ENCODE data around the gene TAS1R3. TPM values are rescaled to one million over a fixed set of nuclear protein-coding genes. Genes with fewer than 3 reads are reported as not detected.

Gene TAS1R3
- total RNA-seq, 1 experiment from 2014 or later: 0.28 TPM

DNA sequence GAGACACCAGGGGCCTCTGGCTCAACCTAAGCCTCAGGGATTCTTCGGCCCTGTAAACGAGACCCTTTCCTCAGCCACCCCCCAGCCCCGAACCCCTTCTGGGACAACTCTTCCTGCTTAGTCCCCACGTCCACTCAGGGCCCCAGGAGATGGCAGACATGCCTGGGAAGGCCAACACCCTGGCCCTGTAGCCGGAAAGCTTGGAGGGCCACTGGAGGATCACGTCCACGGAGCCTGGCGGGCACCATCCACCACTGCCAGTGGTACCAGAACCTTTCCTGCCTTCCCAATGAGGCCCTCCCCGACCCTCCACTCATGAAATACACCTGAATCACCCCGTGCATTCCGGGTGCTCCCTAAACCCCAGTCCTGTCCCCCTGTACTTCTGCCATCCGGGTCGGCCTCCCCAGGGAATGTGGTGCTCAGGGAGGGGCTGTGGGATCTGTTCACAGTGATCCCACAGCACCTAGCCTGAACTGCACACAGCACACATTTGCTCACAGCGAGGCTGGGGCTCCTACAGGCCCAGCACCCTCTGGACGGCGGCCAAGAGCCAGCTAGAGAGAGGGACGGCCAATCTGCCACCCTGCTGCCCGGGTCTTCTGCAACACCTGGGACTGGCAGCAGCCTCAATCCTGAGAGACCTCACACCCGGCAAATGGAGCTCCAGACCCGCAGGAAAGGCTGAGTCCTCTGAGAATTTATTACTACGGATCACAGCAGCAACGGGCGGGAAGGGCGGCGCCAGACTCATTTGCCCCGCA, 42.2 kb downstream of the TAS1R3 start:
- peak overlapping the region; percentile 94 for H3K4me2 ChIP-seq (ENCODE audit: insufficient read depth, insufficient read length, low read length)
- Mint-ChIP-seq H3K36me3 (ENCODE audit: insufficient read depth in 1 of 3, low read depth in 3 of 3) (peaks cover 6 to 20% (median 12%) of the 10 kb centered on the region in 3 experiments), H3K9me3 (no peaks in the 10 kb centered on the region), H3K4me3 (peak overlapping the region; percentile 83 to 88), H3K4me1 (peaks cover 5 to 10% of the 10 kb centered on the region in 2 experiments), H3K27ac (peak overlapping the region in 1 of 3 experiments; percentile 48; a peak in 1 of 7 replicates), H3K27me3 (ENCODE audit: low read depth) (peaks cover 5% of the 10 kb centered on the region; the same call in 1 of the 2 replicates)
- no peak overlapping the region for H3K27ac ChIP-seq (ENCODE audit: insufficient read length, low read depth, low read length)
- peaks cover 4% of the 10 kb centered on the region; the same call in 1 of the 2 replicates for H3K79me2 ChIP-seq (ENCODE audit: insufficient read depth, low read length)
- no peaks in the 10 kb centered on the region for H3K9me3 ChIP-seq (ENCODE audit: control insufficient read depth, low read depth, low read length)
- no peak for DNase-seq
- H3K14ac ChIP-seq (ENCODE audit: insufficient read depth, low read length): no peak overlapping the region
- H2AFZ ChIP-seq (ENCODE audit: low read length): no peak overlapping the region
- H2AK5ac ChIP-seq (ENCODE audit: insufficient read length, low read length): no peak overlapping the region
- no peak overlapping the region for H4K8ac ChIP-seq (replicated peaks; ENCODE audit: insufficient read length, low read depth, low read length)
- WGBS (ENCODE audit: extremely low coverage, insufficient read length, low lambda C conversion rate): no CpG with 5 or more reads among the region's 26 CpGs
- no peak overlapping the region for H3K4ac ChIP-seq (ENCODE audit: low read depth, low read length)
- peak overlapping the region; percentile 4 for H3K9ac ChIP-seq (ENCODE audit: extremely low read depth, insufficient read length, low read length)
- H3K23me2 ChIP-seq (ENCODE audit: insufficient read length, low read depth, low read length, poor library complexity, severe bottlenecking): peaks cover 10% of the 10 kb centered on the region
- no peak overlapping the region for H4K5ac ChIP-seq (ENCODE audit: insufficient read length, low read depth, low read length)
- H4K20me1 ChIP-seq (ENCODE audit: control insufficient read depth, insufficient read depth, insufficient read length): no peaks in the 10 kb centered on the region
- H4K91ac ChIP-seq (ENCODE audit: insufficient read length, low read depth, low read length): no peak overlapping the region
- no peak overlapping the region for H3K23ac ChIP-seq (ENCODE audit: insufficient read length, low read depth, low read length)
- H3K4me1 ChIP-seq (ENCODE audit: insufficient read depth, low read length): no peaks in the 10 kb centered on the region; the same call in 1 of the 2 replicates
- H2BK5ac ChIP-seq (ENCODE audit: insufficient read length, low read length): no peak overlapping the region
- H2BK12ac ChIP-seq (ENCODE audit: insufficient read length, low read depth, low read length): no peak overlapping the region
- H3K79me1 ChIP-seq (ENCODE audit: insufficient read depth, low read depth, low read length, poor library complexity, severe bottlenecking): peaks cover 13% of the 10 kb centered on the region
- no peak overlapping the region for H3K18ac ChIP-seq (ENCODE audit: insufficient read length, low read depth, low read length)
- H2BK20ac ChIP-seq (ENCODE audit: low read depth, low read length, poor library complexity, severe bottlenecking): no peak overlapping the region
- no peak overlapping the region for H2BK120ac ChIP-seq (ENCODE audit: low read depth, low read length, poor library complexity, severe bottlenecking)
- no peaks in the 10 kb centered on the region for H3K27me3 ChIP-seq (ENCODE audit: insufficient read depth, low read length)
- no peak overlapping the region for H3T11ph ChIP-seq (ENCODE audit: low read length)
- H2BK15ac ChIP-seq (ENCODE audit: low read depth, low read length): no peak overlapping the region
- no peak overlapping the region for H3K56ac ChIP-seq (ENCODE audit: insufficient read length, low read depth, low read length)
- TF ChIP-seq, protein P1, sequence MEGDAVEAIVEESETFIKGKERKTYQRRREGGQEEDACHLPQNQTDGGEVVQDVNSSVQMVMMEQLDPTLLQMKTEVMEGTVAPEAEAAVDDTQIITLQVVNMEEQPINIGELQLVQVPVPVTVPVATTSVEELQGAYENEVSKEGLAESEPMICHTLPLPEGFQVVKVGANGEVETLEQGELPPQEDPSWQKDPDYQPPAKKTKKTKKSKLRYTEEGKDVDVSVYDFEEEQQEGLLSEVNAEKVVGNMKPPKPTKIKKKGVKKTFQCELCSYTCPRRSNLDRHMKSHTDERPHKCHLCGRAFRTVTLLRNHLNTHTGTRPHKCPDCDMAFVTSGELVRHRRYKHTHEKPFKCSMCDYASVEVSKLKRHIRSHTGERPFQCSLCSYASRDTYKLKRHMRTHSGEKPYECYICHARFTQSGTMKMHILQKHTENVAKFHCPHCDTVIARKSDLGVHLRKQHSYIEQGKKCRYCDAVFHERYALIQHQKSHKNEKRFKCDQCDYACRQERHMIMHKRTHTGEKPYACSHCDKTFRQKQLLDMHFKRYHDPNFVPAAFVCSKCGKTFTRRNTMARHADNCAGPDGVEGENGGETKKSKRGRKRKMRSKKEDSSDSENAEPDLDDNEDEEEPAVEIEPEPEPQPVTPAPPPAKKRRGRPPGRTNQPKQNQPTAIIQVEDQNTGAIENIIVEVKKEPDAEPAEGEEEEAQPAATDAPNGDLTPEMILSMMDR (conservative IDR thresholded peaks at IDR 0.05): no peak
